Fibroblast of skin of left quadriceps (primary cell): Measurements from ENCODE around the gene HMOX1.

Experiments used
- DNase-seq, 2 experiments: peaks; one replicate each; pipeline ENCODE4 v3.0.0-alpha.2; 2013; ENCODE audit warnings: low read depth in 2 of 2

HMOX1 gene

GRCh38 chr22:35403356-35403755 lies 22.5 kb downstream of the HMOX1 start:
- no peak for DNase-seq

GRCh38 chr22:35404176-35404575 lies 23.3 kb downstream of the HMOX1 start:
- no peak for DNase-seq

- DNase-seq = no peak
These were observed 25.5 kb downstream of the HMOX1 start for GRCh38 chr22:35406443-35406842.

DNA sequence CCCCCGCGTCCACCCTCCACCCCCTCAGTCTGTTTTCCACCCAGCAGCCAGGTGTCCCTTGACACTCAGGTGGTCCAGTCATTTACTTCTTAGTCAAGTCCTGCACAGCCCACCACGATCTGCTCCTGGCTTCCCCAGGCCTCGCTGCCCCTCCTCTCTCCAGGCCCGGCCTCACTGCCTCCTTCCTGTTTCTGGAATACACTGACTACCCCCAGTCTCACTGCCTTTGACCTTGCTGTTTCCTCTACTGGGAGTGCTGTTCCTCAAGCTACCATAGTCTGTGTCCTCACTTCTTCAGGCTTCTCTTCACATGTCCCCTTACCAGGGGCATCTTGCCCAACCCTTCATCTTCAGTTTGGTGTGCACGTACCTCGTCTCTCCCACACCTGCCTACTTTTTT lies 26.5 kb downstream of the HMOX1 start:
- DNase-seq = no peak

DNA sequence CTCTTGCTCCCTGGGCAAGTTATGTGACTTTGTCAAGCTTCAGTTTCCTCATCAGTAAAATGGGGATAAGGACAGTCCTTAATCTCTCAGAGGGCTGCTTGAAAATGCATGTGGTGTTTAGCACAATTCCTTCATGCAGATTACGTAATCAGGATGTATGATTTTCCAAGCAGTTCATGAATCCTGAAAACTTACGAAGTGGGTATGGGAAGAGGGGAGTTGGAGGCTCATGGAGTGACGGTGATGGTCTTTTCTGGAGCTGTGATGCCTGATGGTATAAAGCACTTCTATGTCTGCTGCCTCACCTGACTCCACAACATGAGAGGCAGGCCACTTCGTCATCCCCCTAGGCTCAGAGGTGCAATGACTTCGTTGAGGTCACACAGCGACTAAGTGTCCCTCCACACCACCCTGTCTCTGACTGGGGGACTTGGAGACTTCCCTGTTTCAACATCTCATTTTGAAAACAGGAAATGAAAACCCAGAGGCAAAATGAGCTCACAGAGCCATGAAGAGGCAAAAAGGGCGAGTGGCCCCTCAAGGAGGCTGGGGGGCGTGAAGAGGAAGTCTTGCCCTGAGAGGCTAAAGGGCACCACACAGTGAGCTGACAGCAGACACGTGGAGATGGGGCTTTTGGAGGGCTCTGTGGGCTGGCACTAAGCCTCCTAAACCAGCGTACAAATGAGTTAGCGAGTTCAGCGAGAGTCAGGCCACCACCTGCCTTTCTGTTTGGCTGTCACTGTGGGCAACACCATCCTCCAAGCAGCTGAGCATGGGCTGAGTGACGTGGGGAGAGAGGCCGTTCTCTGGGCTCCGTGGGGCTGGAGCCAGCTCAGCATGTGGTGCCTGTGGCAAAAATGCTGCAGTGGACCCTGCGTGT lies 29.1 kb downstream of the HMOX1 start:
- DNase-seq = no peak

GRCh38 chr22:35410663-35411034 lies 29.8 kb downstream of the HMOX1 start:
- no peak for DNase-seq

GRCh38 chr22:35411102-35411501 lies 30.2 kb downstream of the HMOX1 start:
- DNase-seq = no peak

- DNase-seq = no peak
These were observed 32.7 kb downstream of the HMOX1 start for GRCh38 chr22:35413624-35414023.

- no peak for DNase-seq
These were observed 36.7 kb downstream of the HMOX1 start for GRCh38 chr22:35417606-35418005.

DNA sequence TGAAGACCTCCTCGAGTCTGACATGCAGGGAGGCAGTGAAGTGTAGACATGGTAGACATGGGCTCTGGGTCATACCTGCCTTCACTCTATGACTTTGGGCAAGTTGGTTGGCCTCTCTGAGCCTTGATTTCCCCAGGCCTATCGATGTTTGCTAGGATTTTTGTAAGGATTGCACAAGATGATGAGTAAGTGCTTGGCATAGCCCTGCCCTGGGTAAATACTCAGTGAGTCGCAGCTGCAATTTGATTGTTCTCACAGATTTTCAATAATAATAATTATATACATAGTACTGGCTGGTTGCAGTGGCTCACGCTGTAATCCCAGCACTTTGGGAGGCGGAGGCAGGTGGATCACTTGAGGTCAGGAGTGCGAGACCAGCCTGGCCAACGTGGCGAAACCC lies 37.2 kb downstream of the HMOX1 start:
- no peak for DNase-seq

GRCh38 chr22:35418731-35419130 lies 37.8 kb downstream of the HMOX1 start:
- DNase-seq = no peak

- DNase-seq = no peak
These were observed 38.9 kb downstream of the HMOX1 start for GRCh38 chr22:35419756-35420155.

GRCh38 chr22:35421121-35421520 lies 40.2 kb downstream of the HMOX1 start:
- DNase-seq = no peak

DNA sequence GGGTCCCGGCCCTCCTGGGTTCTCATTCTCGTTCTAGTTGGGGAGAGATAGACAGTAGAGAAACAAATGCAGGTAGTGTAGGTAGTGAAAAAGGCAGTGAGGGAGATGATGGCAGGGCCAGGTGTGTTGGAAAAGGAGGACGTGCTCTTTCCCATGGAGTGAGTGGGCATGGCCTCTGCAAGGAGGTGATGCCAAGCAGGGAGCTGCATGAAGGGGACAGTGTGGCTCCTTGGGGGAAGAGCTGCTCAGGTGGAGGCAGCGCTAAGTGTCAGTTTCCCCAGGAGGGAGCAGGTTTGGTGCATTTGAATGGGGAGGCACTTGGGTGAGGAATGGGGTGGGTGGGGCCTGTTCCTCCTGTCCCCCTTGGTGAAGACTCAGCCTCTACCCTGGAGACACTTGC lies 41.2 kb downstream of the HMOX1 start:
- DNase-seq = no peak

GRCh38 chr22:35422936-35423335 lies 42.0 kb downstream of the HMOX1 start:
- no peak for DNase-seq

- DNase-seq = no peak
These were observed 43.2 kb downstream of the HMOX1 start for GRCh38 chr22:35424081-35424480.

- no peak for DNase-seq
These were observed 43.9 kb downstream of the HMOX1 start for GRCh38 chr22:35424761-35425160.

DNA sequence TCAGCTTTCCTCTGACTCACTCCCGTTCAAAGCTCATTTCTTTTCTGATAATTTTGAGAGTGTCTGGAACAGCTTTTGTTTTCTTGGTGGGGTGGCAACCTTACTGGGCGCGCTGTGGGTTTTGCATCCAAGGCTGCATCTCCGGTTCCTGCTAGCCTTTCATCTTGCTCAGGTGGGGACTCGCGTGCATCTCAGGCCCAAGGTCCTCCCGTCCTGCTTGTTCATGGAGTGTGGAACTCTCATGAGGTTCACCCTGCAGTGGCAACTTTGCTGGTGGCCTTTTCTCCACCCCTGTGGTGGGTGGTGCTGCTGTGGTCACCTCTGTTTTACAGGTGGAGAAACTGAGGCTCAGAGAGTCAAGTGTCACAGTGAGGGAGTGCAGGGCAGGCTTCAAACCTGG lies 44.6 kb downstream of the HMOX1 start:
- DNase-seq = no peak

- DNase-seq = peak in 1 of 2 experiments; percentile 6
These were observed 45.3 kb downstream of the HMOX1 start for GRCh38 chr22:35425971-35426800.

- no peak for DNase-seq
These were observed 45.9 kb downstream of the HMOX1 start for GRCh38 chr22:35426801-35427140.

GRCh38 chr22:35430897-35431322 lies 50.0 kb downstream of the HMOX1 start:
- DNase-seq = peak; percentile 70 to 74

DNA sequence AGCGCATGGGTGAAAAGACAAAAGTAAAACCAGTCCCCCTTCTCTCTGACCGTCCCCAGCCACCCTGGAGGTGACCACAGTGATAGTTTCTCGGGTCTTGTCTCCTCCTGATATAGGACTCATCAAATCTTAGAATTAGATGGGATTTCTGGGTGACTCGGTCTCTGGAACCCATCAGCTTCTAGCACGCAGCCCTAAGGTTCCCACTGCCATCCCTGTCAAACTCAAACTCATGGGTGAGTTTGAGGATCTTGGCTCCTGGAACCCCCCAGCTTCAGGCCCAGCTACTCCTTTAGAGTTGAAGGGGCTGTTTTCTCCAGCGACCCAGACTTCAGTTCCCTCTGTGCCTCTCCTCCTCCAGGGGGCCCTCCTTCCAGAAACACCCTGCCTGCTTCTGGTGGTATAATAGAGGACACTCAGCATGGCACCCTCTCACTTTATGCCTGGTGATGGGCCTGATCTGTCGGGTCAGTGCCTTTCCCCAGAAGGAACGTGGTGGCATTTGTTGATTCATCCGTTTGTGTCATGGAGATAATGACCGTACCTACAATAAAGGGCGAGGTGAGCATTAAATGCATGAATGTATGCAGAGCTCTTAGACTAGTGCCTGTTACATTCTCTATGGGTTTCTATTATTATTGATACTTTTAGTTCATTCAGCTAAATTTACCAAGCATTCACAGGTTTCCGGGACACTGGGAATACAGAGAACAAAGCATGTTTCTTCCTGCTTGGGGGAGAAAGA lies 50.8 kb downstream of the HMOX1 start:
- no peak for DNase-seq
